GM21717 (cell line): ENCODE data around the gene SFXN5.
"Not testable (repeated sequence)": the region's sequence is repeated elsewhere in the genome, so short reads cannot be mapped to it uniquely, and the experiment has no call there.

ENCODE experiments used
- ATAC-seq: cut with Tn5 transposase; IDR thresholded peaks from one replicate; pipeline ENCODE4 v1.9.1; 2021; ENCODE audit warnings: mild to moderate bottlenecking, moderate library complexity; ENCODE audit not compliant: unreplicated experiment

SFXN5 gene, protein sequence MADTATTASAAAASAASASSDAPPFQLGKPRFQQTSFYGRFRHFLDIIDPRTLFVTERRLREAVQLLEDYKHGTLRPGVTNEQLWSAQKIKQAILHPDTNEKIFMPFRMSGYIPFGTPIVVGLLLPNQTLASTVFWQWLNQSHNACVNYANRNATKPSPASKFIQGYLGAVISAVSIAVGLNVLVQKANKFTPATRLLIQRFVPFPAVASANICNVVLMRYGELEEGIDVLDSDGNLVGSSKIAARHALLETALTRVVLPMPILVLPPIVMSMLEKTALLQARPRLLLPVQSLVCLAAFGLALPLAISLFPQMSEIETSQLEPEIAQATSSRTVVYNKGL

DNA sequence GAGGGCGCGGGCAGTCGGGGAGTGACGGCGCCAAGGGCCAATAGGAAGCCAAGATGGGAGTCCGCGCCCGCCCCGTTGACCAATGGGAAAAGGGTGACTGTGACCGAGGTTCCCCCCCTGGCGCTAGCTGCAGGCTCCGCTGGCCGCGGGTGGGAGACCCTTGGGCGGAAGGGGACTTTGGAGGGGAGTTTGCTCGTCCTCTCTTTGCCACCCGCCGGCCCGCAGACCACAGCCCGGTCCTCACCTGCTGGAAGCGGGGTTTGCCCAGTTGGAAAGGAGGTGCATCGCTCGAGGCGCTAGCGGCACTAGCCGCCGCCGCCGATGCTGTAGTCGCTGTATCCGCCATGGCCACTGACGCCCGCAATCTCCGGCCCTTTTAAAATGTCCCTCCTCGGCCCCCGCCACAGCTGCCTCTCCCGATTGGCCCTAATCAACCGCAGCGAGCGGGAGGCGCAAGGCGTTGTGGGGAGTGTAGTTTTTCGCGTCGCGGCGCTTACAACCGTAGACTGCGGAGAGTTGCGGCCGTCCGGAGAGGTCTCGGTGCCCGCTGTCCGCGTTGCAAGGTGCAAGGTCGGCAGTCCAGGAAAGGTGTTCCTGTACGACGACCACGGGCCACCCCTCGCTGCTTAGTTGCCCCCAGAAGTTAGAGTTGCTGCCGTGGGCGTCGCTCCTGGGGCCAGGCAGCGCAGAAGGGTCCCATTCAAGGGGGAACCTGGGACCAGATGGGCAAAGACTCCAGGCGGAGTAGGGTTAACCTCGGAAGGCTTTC lies at the start of gene SFXN5:
Gene SFXN5, minus strand, starts transcription at position 353 of the 769 bp plus-strand sequence. Its CDS starts 7 bp downstream, at position 346.
- peak; percentile 89 for ATAC-seq

DNA sequence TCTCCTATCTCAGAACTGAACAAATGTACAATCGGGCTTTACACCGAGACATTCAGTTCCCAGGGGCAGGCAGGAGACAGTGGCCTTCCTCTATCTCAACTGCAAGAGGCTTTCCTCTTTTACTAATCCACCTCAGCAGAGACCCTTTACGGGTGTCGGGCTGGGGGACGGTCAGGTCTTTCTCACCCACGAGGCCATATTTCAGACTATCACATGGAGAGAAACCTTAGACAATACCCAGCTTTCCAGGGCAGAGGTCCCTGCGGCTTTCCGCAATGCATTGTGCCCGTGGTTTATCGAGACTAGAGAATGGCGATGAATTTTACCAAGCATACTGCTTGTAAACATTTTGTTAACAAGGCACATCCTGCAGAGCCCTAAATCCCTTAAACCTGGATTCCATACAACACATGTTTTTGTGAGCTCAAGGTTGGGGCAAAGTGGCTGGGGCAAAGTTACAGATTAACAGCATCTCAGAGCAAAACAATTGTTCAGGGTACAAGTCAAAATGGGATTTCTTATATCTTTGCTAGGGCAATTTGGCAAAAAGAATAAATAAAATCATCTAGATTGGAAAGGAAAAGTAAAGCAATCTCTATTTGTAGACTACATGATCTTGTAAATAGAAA lies 48.2 kb upstream of the SFXN5 start:
- ATAC-seq = not testable (repeated sequence)

GRCh38 chr2:73117441-73117840 lies 45.9 kb upstream of the SFXN5 start:
- no peak for ATAC-seq

DNA sequence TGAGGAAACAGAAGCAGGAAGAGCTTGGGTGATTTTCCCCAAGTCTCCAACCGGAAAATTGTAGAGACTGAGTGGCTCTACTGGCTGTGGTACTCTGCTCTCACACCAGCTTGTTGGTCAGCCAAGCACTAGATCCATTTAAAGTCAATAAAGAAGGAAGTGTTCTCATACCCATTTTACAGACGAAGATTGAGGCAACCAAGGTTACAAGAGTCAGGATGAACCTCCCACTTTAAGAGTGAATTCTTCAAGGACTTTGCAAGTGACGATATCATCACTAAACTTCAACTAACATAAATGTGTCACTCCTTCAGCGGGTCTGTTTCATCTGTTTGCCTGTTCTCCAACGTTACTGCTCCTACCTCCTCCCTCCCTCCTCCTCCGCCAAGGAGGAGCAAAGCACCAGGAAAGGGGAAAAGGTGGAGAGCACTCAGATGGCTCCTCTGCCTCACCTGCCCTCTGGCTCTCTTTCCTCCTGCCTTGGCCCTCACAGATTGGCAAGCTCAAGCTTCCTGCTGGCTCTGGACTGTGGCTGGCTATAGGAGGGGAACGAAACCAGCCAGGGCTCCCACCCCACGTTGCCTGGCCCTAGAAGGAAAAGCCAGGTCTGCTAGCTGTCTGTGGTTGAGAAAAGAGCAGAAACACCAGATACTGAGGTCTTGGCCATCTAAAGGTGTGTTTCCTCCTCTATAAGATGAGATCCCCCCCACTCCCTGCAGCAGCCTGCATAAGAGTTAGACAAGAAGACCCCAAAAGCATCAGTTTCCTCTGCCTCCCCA lies 44.9 kb upstream of the SFXN5 start:
- ATAC-seq = no peak

DNA sequence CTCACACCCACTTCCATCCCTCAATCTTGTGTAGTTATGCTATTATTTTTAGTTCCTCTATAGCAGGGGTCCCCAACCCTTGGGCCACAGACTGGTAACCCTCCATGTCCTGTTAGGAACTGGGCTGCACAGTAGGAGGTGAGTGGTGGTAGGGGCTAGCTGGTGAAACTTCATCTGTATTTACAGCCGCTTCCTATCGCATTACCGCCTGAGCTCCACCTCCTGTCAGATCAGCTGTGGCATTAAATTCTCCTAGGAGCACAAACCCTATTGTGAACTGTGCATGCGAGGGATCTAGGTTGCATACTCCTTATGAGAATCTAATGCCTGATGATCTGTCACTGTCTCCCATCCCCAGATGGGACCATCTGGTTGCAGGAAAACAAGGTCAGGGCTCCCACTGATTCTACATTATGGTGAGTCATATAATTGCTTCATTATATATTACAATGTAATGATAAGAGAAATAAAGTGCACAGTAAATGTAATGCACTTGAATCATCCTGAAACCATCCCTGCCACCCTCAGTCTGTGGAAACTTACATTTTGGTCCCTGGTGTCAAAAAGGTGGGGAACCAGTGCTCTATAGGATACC lies 42.9 kb upstream of the SFXN5 start:
- no peak for ATAC-seq

GRCh38 chr2:73112913-73113854 lies 41.7 kb upstream of the SFXN5 start, which contains the start of gene RAB11FIP5:
Gene RAB11FIP5 (minus strand): TSS chr2:73112948. CDS start chr2:73112777, 171 bp downstream.
- ATAC-seq = peak; percentile 64

- ATAC-seq = peak; percentile 8
These were observed 40.8 kb upstream of the SFXN5 start for GRCh38 chr2:73112026-73112912.

- ATAC-seq = no peak
These were observed 39.8 kb upstream of the SFXN5 start for GRCh38 chr2:73111073-73112025.

- no peak for ATAC-seq
These were observed 38.9 kb upstream of the SFXN5 start for GRCh38 chr2:73110168-73111072.

DNA sequence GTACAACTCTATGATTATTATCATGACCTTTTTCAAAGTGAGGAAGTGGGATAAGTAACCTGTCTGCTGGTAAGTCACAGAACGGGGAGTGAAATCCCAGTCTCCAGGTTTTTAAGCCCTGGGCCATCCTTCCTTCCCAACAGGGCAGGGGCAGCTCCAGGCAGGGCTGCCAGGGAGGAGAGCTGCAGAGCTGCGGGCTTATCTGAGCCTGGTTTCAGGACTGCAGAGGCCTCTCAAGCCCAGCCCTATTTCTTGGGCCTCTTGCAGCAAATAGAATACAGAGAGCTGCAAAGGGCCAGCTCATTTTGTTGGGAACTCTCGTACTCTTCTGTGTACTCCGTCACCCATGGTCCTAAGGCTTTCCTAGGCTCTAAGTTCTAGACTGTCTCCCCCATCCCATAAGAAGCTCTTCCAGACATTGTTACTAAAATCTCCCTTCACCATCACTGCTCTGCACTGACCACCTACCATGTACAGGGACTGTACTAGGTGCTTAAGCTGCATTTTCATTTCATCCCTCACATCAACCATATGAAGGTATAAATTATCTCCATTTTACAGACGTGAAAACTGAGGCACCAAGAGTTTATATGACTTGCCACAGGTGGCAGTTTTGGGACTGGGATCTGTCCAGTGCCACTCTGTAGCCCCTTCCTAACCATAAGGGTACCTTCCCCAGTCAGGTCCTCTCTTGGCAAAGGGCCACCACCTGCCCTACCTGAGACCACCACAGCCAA lies 38.1 kb upstream of the SFXN5 start:
- ATAC-seq = no peak

- no peak for ATAC-seq
These were observed 35.9 kb upstream of the SFXN5 start for GRCh38 chr2:73107211-73107926.

DNA sequence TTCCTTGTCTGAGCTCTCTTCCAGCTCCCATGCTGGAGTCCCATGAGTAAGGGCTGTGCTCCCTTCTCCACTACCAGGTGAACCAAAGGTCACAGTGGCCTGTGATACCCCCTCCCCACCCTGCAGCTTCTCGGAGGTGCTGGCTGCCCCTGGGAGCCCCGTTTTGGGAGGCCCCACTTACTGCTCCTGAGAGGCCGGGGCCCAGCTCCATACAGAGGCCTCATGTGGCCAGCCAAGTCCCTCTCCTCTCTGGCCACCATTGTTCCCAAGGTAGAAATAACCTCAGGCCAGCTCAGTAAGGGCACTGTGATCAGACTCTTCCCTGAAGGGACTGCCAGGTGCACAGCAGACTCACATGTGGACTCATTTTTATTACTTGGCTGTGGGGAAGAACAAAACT lies 35.3 kb upstream of the SFXN5 start:
- ATAC-seq = no peak

- no peak for ATAC-seq
These were observed 34.0 kb upstream of the SFXN5 start for GRCh38 chr2:73105511-73105971.

DNA sequence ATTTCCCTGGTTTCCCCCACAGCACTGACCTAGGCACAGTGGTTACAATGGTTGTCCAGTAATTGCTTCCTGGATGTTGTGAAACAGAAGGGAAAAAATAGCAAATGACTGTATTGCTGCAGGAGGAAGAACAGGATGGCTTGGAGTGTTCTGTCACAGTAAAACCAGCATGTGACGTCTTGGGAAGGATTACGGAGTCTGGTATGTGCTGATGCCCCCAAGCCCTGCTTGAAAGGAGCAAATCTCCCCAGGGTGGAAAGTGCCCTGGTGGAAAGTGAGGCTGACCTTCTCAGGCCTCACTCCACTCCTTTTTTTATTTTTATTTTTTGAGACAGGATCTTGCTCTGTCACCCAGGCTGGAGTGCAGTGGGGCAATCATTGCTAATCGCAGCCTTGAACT lies 33.4 kb upstream of the SFXN5 start:
- ATAC-seq = no peak

DNA sequence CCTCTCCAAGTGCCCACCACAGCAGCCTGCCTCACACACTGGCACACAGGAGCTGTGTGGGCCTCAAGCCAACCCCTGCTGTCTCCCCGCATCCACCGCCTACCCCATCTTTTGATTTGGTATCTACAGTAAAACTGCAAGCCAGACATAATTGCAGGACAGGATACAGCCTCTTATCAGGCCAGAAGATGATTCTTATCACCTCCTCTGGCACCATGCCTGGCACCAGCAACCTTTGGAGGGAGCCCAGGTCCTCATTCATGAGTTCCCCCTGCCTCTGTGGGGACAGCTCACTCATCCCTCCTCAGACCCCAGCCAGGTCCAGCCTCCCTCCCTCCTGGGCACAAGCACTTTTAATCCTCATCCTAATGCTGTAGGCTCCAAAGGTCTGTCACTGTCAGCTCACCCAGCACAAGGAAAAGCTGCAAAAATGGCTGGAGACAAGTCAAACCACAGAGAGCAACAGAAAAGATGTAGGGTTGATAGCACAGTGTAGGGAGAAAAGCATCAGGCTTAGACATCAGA lies 31.6 kb upstream of the SFXN5 start:
- ATAC-seq = no peak
